ENCODE results near the gene BBS5.

DNA sequence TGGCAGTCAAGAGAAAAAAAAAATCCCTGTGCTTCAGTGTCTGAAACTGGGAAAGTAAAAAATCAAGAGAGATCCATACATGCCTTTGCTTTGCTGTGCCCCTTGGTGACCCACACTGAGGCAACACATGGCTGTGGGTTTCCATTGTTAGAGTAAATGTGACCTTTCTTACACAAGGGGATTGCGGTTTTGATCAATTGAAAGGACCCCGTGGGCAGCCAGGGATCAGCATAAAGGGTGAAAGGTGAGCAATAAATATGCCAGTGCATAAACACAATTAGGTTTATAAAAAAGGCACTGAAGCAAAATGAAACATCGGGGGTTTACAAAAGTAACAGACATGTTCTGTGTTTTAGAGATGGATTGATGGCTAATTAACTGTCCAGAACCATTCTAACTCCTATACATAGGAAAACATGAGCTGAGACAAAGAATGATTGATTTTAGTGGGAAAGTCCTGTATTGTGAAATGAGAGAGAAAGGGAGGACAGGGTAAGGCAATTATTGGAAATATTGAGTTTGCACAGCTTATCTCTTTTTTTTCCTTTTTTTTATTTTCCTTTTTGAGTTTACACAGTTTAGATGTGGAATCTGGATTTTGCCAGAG lies 40.7 kb upstream of the BBS5 start:
- no peak for TF ChIP-seq CTCF (IDR thresholded peaks at IDR 0.05; ENCODE audit: poor library complexity, severe bottlenecking)
- TF ChIP-seq EZH2 (IDR thresholded peaks at IDR 0.05; ENCODE audit: borderline replicate concordance, insufficient read depth, low read length, poor library complexity, severe bottlenecking), result no peak
- no peak for TF ChIP-seq EP300 (conservative IDR thresholded peaks at IDR 0.05; ENCODE audit: poor library complexity, severe bottlenecking)
- no peak for TF ChIP-seq POLR2AphosphoS5 (IDR thresholded peaks at IDR 0.05)
- TF ChIP-seq RAD21 (conservative IDR thresholded peaks at IDR 0.05), result no peak

All from neural cell (in vitro differentiated cells).